HG03064 (cell line): Measurements from ENCODE around the gene DENND5A.

Source experiments
- ATAC-seq: cut with Tn5 transposase; IDR thresholded peaks from one replicate; pipeline ENCODE4 v1.9.1; 2021; ENCODE audit warnings: low read depth; ENCODE audit not compliant: unreplicated experiment

Gene DENND5A

GRCh38 chr11:9142732-9143131 lies 122.4 kb downstream of the DENND5A start:
- no peak for ATAC-seq

DNA sequence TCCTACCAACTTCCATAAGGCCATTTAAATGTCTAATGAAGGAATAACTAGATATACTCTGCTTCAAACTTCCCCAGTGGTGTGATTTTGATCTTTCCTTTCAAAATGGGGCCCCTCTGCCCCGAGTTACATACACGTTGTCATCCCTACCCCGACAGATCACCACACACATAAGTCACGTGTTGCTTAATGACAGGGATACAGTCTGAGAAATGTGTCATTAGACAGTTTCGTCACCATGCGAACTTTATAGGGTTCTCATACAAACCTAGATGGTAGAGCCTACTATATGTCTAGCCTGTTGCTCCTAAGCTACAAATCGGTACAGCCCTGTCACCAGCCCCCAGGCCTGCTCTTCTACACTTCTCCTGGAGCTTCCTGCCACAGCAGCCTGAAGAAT lies 124.0 kb downstream of the DENND5A start:
- ATAC-seq, result no peak

DNA sequence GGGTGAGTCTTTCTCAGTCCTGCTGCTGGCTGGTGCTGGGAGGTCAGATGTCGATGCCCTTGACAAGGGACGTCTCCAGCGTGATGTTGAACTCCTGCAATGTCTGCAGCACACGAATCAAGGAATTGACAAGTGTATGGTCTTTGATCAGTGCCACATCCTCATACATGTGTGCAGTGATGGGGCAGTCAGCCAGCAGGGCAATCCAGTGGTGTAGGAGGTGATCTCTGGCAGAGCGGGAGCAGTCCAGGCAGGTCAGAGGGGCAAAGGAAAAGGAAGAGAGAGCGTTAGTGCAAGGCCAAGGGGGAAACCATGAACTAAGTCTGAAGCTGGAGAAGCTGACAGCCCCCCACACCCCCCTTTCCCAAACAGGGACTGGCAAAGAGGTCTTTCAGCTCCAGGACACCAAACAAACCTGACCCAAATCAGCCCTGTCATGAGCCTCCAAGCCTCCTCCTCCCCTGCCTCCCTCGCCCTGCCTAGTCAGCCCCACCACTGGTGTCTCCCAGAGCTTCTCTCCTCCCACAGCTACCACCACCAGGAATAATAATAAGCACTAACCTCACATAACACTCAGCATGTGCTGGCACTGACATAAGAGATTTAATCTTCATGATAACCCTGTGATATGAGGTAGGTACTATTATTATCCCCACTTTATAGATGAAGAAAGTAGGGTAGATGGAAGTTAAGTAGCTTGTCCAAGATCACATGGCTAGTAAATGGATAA lies 125.4 kb downstream of the DENND5A start:
- no peak for ATAC-seq

- ATAC-seq, result no peak
Observed at GRCh38 chr11:9138612-9139579, 126.3 kb downstream of the DENND5A start.

DNA sequence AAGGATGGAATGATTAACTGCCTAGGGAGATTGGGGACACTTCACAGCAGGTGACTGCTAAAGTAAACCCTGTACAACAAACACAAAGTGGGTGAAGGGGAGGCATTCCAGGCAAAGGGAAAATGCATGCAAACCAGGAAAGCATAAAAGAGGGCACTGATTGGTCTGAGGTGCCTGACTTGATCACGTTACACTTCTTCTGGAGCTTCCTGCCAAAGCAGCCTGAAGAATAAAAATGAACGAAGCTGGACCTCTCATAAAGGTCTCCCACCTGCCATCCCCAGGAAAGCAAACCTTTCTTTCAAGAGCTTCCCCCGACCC lies 127.1 kb downstream of the DENND5A start:
- no peak for ATAC-seq

DNA sequence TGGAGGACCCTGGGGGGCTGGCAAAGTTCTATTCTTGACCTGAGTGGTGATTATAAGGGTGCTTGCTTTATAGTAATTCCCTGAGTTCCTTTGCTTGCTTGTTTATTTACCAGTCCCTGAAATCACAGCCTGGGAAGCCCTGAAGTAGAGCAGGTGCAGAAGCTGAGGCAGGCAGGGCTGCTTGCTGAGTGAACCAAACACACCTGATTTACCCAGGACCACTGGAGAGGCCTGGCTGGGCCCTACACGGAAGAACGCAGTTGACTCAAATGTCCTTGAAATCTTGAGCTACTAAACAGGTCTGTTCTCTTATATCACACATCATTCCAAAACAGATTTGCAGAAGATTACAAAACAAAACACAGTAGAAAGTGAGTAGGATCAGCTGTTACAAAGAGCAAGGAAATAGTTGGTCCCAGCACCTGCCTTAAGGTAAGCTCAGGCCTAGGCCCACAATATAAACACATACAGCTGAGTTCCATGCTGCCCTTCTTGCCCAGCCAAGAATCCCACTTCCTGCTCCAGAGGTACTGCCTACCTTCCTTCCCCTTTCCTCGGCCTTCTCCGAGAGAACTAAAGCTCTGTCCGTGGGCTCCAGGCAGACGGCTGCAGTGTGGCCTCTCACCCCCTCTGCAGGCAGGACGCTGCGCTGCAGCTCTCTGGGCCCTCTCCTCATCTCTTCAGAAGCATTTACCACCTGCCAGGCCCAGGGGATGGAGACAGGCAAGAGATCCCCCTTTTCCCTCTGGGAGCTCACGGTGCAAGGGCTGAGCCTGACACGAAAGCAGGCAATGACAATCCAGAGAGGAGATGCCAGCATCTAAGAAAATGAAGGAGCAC lies 127.6 kb downstream of the DENND5A start:
- peak; percentile 76 for ATAC-seq

DNA sequence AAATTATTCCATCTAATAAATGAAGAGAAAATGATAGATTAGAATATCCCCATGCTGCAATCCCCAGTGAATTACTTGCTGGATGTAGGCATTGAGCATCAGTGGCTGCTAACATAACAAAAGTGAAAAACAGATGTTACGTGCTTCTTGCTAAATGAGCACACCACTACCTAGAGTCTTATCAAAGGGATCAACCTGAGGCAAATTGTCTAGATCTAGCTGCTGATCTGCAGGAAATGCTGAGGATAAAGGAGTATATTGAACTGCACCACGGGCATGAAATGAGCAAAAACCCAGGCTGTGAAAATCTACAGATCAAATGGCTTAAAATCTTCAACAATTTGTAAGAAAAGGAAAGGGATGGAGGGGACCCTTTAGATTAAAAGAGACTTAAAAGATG lies 128.4 kb downstream of the DENND5A start:
- no peak for ATAC-seq

GRCh38 chr11:9133956-9134355 lies 131.2 kb downstream of the DENND5A start:
- ATAC-seq, result no peak

GRCh38 chr11:9132203-9132878 lies 132.8 kb downstream of the DENND5A start:
- no peak for ATAC-seq

DNA sequence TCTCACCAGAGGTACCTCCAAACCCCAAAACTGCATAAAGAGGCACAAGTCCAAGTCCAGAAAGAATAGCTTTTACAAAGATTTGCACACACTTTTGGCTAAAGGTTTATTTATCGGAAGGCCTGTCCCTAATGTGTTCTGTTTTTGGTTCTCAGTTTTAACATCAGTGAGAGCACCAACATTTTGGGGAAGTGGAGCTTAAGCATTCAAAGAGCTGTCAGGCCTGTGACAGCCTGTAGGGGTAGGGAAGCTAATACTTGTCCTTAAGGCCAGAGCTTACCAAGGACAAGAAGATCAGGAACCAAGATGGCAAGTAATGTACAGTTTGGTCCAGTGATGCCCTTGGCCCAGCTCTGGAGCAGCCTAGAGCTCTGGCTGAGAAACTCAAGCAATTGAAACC lies 134.9 kb downstream of the DENND5A start:
- no peak for ATAC-seq

- no peak for ATAC-seq
Observed at GRCh38 chr11:9126636-9127035, 138.5 kb downstream of the DENND5A start.

GRCh38 chr11:9125185-9125886 lies 139.8 kb downstream of the DENND5A start:
- no peak for ATAC-seq

- ATAC-seq, result no peak
Observed at GRCh38 chr11:9123595-9124304, 141.4 kb downstream of the DENND5A start.

GRCh38 chr11:9121469-9121796 lies 143.7 kb downstream of the DENND5A start:
- ATAC-seq, result no peak

DNA sequence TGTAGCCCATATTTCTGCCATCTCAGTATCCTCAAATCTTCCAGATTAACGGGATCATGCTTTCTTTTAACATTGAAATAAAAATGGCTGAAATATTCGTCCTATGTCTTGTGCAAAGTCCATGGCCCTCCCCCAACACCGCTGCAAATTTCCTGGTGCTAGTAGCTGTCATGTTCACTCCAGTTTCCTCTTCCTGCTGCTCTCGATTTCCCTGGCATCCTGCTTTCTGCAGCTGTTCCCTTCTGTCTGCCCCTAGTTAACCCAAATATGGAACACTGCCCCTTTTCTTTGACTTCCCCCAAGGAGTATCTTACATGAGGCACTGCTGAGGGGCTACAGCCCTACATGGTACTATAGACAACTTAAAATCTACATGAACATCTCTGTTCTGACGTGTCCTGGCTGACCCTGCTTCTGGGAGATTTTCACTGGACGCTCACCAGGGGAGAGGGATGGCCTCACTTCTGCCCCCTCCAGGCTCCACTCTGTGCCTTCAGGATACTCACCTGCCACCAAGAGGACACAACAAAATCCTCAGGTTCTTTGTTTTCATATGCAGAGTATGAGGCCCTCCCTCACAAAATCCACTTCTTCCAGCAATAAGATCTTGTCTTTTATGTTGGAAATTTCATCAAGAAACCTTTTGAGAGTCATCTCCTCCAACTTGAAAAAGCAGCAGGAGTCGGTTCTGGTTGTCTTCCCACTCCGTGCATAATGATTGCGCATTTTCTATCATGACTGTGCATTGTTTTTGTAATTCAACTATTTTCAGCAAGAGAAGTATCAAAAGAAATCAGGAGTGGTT lies 144.3 kb downstream of the DENND5A start:
- ATAC-seq, result no peak

DNA sequence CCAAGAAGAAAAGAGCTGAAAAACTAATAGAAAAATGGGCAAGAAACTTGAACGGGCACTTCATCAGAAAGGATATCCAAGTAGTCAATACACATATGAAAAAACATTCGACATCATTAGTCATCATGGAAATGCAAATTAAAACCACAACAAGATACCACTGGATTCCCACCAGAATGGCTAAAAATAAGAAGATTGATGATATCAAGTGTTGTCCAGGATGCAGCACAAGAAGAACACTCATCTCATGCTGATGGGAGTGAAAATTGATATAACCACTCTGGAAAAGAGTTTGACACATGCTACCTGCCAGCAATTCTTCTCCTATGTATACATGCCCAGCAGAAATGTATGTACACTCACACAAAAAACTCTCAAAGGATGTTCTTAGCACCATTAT lies 146.9 kb downstream of the DENND5A start:
- no peak for ATAC-seq

- ATAC-seq, result no peak
Observed at GRCh38 chr11:9112075-9112474, 153.1 kb downstream of the DENND5A start.

DNA sequence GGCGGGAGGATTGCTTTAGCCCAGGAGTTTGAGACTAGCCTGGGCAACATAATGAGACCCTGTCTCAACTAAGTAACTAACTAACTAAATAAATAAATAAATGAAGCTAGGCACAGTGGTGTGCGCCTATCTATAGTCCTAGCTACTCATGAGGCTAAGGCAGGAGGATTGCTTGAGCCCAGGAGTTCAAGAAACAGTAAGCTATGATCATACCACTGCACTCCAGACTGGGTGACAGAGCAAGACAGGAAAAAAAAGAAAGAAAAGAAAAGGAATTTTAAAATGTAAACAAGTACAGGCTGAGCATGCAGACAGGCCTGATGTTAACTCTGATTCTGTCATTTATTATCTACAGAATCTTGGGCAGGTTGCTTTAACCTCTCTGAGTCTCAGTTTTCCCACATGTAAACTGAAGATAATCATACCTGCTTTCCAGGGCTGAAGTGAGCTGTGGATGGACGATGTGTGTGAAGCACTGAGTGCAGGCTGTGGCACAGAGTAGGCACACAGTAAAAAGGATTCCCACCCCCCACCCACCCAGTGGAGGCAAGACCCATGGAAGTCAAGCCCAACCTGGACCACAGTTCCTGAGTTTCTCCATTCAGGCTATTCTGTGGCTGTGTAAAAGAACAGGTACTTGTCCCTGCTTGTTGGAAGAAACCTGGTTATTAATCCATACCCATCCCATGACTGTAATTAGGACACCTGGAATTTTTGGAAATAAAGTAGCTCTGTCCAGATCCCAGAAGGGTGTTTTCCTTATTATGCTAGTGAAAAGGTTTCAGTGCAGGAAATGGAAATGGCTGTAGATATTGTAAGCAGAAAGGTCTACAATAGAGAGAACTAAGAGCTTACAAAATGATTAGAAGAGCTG lies 155.1 kb downstream of the DENND5A start:
- ATAC-seq, result no peak
